ENCODE measurements around the gene TWIST2.

DNA sequence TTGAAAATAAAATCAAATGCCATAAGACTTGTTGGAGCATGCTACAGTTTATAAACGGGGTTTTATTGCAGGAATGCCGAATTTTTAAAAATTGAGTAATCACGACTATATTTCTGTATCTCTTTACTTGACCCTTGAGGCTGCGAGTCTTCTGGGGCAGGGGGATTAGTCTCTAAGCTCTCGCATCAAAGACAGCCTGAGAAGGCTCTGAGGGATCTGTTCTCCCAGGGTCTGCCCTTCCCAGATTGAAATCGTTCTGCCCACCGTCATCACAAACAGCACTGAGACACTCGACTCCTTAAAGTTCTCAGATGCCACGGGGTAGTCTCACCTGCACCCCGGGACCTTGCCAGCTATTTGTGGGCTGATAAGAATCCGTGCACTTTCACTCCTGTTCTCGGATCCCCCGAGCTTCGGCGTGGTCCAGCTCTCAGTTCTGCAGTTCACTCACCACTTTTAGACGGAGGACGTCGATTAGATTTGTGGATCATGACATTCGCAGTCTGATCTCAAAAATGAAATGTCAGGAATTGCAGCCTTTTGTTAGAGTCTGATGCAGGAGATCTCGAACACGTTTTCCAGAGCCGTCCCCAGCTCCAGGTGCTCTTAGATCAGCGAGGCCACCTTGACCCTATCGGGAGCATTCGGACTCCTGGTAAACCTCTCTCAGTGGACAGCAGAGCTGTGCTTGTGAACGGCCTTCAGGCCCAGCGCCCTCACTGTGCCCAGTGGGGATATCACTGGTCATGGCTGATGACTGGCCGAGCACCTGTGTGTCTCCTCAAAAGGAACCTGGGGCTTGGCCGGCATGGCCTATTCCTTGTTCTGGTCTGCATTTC, 43.0 kb downstream of the TWIST2 start:
- no peak for TF ChIP-seq POLR2A (IDR thresholded peaks at IDR 0.05; ENCODE audit: low read depth, low read length)
- TF ChIP-seq, protein P1, sequence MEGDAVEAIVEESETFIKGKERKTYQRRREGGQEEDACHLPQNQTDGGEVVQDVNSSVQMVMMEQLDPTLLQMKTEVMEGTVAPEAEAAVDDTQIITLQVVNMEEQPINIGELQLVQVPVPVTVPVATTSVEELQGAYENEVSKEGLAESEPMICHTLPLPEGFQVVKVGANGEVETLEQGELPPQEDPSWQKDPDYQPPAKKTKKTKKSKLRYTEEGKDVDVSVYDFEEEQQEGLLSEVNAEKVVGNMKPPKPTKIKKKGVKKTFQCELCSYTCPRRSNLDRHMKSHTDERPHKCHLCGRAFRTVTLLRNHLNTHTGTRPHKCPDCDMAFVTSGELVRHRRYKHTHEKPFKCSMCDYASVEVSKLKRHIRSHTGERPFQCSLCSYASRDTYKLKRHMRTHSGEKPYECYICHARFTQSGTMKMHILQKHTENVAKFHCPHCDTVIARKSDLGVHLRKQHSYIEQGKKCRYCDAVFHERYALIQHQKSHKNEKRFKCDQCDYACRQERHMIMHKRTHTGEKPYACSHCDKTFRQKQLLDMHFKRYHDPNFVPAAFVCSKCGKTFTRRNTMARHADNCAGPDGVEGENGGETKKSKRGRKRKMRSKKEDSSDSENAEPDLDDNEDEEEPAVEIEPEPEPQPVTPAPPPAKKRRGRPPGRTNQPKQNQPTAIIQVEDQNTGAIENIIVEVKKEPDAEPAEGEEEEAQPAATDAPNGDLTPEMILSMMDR (IDR thresholded peaks at IDR 0.05 in 2 of 3, conservative IDR thresholded peaks at IDR 0.05 in 1 of 3; ENCODE audit: control insufficient read depth in 2 of 3, extremely low read depth in 1 of 3, insufficient read depth in 1 of 3, low read depth in 3 of 3, low read length in 3 of 3): no peak
- TF ChIP-seq MTA3 (IDR thresholded peaks at IDR 0.05; ENCODE audit: borderline replicate concordance, low read length): no peak
- TF ChIP-seq, protein P2, sequence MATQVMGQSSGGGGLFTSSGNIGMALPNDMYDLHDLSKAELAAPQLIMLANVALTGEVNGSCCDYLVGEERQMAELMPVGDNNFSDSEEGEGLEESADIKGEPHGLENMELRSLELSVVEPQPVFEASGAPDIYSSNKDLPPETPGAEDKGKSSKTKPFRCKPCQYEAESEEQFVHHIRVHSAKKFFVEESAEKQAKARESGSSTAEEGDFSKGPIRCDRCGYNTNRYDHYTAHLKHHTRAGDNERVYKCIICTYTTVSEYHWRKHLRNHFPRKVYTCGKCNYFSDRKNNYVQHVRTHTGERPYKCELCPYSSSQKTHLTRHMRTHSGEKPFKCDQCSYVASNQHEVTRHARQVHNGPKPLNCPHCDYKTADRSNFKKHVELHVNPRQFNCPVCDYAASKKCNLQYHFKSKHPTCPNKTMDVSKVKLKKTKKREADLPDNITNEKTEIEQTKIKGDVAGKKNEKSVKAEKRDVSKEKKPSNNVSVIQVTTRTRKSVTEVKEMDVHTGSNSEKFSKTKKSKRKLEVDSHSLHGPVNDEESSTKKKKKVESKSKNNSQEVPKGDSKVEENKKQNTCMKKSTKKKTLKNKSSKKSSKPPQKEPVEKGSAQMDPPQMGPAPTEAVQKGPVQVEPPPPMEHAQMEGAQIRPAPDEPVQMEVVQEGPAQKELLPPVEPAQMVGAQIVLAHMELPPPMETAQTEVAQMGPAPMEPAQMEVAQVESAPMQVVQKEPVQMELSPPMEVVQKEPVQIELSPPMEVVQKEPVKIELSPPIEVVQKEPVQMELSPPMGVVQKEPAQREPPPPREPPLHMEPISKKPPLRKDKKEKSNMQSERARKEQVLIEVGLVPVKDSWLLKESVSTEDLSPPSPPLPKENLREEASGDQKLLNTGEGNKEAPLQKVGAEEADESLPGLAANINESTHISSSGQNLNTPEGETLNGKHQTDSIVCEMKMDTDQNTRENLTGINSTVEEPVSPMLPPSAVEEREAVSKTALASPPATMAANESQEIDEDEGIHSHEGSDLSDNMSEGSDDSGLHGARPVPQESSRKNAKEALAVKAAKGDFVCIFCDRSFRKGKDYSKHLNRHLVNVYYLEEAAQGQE (IDR thresholded peaks at IDR 0.05; ENCODE audit: low read depth, low read length): no peak
- TF ChIP-seq ZNF217 (IDR thresholded peaks at IDR 0.05): no peak
- TF ChIP-seq HCFC1 (IDR thresholded peaks at IDR 0.05; ENCODE audit: low read length): no peak
- TF ChIP-seq, protein P3, sequence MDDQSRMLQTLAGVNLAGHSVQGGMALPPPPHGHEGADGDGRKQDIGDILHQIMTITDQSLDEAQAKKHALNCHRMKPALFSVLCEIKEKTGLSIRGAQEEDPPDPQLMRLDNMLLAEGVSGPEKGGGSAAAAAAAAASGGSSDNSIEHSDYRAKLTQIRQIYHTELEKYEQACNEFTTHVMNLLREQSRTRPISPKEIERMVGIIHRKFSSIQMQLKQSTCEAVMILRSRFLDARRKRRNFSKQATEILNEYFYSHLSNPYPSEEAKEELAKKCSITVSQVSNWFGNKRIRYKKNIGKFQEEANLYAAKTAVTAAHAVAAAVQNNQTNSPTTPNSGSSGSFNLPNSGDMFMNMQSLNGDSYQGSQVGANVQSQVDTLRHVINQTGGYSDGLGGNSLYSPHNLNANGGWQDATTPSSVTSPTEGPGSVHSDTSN (IDR thresholded peaks at IDR 0.05; ENCODE audit: insufficient replicate concordance, low read depth, low read length): no peak
- TF ChIP-seq RAD51 (IDR thresholded peaks at IDR 0.05): no peak
- TF ChIP-seq, protein P4, sequence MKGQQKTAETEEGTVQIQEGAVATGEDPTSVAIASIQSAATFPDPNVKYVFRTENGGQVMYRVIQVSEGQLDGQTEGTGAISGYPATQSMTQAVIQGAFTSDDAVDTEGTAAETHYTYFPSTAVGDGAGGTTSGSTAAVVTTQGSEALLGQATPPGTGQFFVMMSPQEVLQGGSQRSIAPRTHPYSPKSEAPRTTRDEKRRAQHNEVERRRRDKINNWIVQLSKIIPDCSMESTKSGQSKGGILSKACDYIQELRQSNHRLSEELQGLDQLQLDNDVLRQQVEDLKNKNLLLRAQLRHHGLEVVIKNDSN (IDR thresholded peaks at IDR 0.05; ENCODE audit: borderline replicate concordance, extremely low read length, insufficient read depth, low read depth, low read length): no peak
